ENCODE results near the gene REPIN1.

The REPIN1 gene

DNA sequence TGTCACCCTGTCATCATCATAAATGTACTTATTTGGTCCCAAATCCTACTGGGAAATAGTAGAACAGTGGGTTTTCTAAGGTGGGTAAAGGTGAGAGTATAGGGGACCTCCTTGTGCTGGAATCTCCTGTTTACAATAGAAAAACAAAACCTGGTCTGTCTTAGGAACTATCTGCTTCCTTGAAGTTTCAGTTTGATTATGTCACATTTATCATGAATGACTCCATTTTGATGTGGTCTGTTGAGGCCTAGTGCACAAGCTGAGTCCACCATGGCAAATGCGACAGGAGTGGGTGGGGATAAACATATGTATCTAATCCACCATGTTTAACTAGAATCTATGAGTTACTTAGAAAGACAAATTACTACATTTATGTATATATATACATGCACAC is 13.0 kb upstream of the REPIN1 start:
- H3K4me3 ChIP-seq (replicated peaks; ENCODE audit: insufficient read depth, low read length), result no peak overlapping the region

GRCh38 chr7:150356265-150356897 is 12.2 kb upstream of the REPIN1 start:
- TF ChIP-seq CTCF (IDR thresholded peaks at IDR 0.05; ENCODE audit: insufficient read depth, low read length), result peak; percentile 31
- no peak for TF ChIP-seq SPI1 (IDR thresholded peaks at IDR 0.05; ENCODE audit: borderline replicate concordance, low read depth)
- no peak for TF ChIP-seq POLR2AphosphoS5 (IDR thresholded peaks at IDR 0.05; ENCODE audit: low read depth)
- no peak for TF ChIP-seq GABPA (IDR thresholded peaks at IDR 0.05; ENCODE audit: low read depth)
- no peak for DNase-seq (ENCODE audit: low read depth in 1 of 2, low spot score in 1 of 2)
- H3K4me3 ChIP-seq (replicated peaks; ENCODE audit: insufficient read depth, low read length), result no peak overlapping the region
- H3K27me3 ChIP-seq (ENCODE audit: insufficient read depth, poor library complexity, severe bottlenecking), result no peaks in the 10 kb centered on the region
- H3K27ac ChIP-seq (replicated peaks), result peak overlapping the region; percentile 10; the same call in 1 of the 2 replicates

More for the DNA sequence above, 13.0 kb upstream of the REPIN1 start:
- no peak for TF ChIP-seq CTCF (IDR thresholded peaks at IDR 0.05; ENCODE audit: insufficient read depth, low read length)
- no peak for TF ChIP-seq SPI1 (IDR thresholded peaks at IDR 0.05; ENCODE audit: borderline replicate concordance, low read depth)
- no peak for TF ChIP-seq POLR2AphosphoS5 (IDR thresholded peaks at IDR 0.05; ENCODE audit: low read depth)
- no peak for TF ChIP-seq GABPA (IDR thresholded peaks at IDR 0.05; ENCODE audit: low read depth)
- TF ChIP-seq REST (IDR thresholded peaks at IDR 0.05; ENCODE audit: insufficient replicate concordance, low read depth), result no peak
- no peak for DNase-seq (ENCODE audit: low read depth in 1 of 2, low spot score in 1 of 2)
- Histone ChIP-seq H3K27ac (replicated peaks) (0 out of 2 replicates have a peak overlapping the region, but pooled peaks have one; percentile 6), H3K27me3 (ENCODE audit: insufficient read depth, poor library complexity, severe bottlenecking) (no peaks in the 10 kb centered on the region)

DNA sequence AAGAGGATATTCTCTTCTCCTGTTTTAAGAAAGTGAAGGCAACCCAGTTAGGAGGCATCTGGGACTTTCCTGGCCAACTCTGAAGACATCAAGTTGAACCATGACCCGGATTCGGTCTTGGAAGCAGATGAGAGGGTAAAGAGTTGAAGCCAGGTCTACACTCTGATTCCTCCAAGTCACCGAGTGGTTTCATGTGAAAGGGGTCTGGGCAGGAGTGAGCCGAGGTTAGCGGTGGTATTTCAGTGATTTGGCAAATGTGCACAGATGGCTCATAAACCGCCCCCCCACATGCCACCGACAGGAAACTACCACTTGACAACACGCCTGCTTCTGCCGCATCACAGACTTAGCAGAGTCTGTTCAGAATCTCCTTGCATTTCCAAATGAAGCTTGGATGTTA is 11.4 kb upstream of the REPIN1 start:
- Histone ChIP-seq H3K27ac (replicated peaks) (peak overlapping the region; percentile 59), H3K27me3 (ENCODE audit: insufficient read depth, poor library complexity, severe bottlenecking) (no peaks in the 10 kb centered on the region), H3K4me3 (replicated peaks; ENCODE audit: insufficient read depth, low read length) (no peak overlapping the region)
- TF ChIP-seq POLR2AphosphoS5 (IDR thresholded peaks at IDR 0.05; ENCODE audit: low read depth) (0 out of 2 replicates have a peak, but pooled peaks have one; percentile 46), SPI1 (IDR thresholded peaks at IDR 0.05; ENCODE audit: borderline replicate concordance, low read depth) (no peak), GABPA (IDR thresholded peaks at IDR 0.05; ENCODE audit: low read depth) (no peak), CTCF (IDR thresholded peaks at IDR 0.05; ENCODE audit: insufficient read depth, low read length) (no peak), REST (IDR thresholded peaks at IDR 0.05; ENCODE audit: insufficient replicate concordance, low read depth) (no peak)
- peak in 1 of 2 experiments; percentile 68 for DNase-seq (ENCODE audit: low read depth in 1 of 2, low spot score in 1 of 2)

Data from HL-60 (cell line).